Measurements from ENCODE around the gene EIF6.
A peak's percentile ranks its signal among the peaks of the same experiment; 100 is the strongest.
"Not testable (repeated sequence)": the region's sequence is repeated elsewhere in the genome, so short reads cannot be mapped to it uniquely, and the experiment has no call there.

EIF6 gene

GRCh38 chr20:35319871-35320197 lies 35.3 kb upstream of the EIF6 start:
- Histone ChIP-seq H3K27me3 (ENCODE audit: control insufficient read depth, insufficient read depth, low read length) (no peaks in the 10 kb centered on the region), H3K4me1 (ENCODE audit: control insufficient read depth, insufficient read depth, low read length) (peaks cover 34% of the 10 kb centered on the region), H3K36me3 (ENCODE audit: control insufficient read depth, insufficient read depth, low read length) (no peaks in the 10 kb centered on the region), H3K9ac (ENCODE audit: low read length) (no peak overlapping the region), H3K4me3 (ENCODE audit: low read length) (no peak overlapping the region), H3K27ac (ENCODE audit: low read depth, low read length) (peak overlapping the region; percentile 67)

GRCh38 chr20:35319192-35319870 lies 34.8 kb upstream of the EIF6 start:
- H3K27ac ChIP-seq (ENCODE audit: low read depth, low read length): no peak overlapping the region
- no peak overlapping the region for H3K9ac ChIP-seq (ENCODE audit: low read length)

GRCh38 chr20:35318502-35319157 lies 34.1 kb upstream of the EIF6 start:
- Histone ChIP-seq H3K27me3 (ENCODE audit: control insufficient read depth, insufficient read depth, low read length) (no peaks in the 10 kb centered on the region), H3K4me1 (ENCODE audit: control insufficient read depth, insufficient read depth, low read length) (peaks cover 34% of the 10 kb centered on the region), H3K36me3 (ENCODE audit: control insufficient read depth, insufficient read depth, low read length) (no peaks in the 10 kb centered on the region), H3K27ac (ENCODE audit: low read depth, low read length) (peak overlapping the region; percentile 77), H3K4me3 (ENCODE audit: low read length) (peak overlapping the region; percentile 16), H3K9ac (ENCODE audit: low read length) (no peak overlapping the region)

More at GRCh38 chr20:35319192-35319870, 34.8 kb upstream of the EIF6 start:
- Histone ChIP-seq H3K4me3 (ENCODE audit: low read length) (no peak overlapping the region), H3K27me3 (ENCODE audit: control insufficient read depth, insufficient read depth, low read length) (no peaks in the 10 kb centered on the region), H3K36me3 (ENCODE audit: control insufficient read depth, insufficient read depth, low read length) (no peaks in the 10 kb centered on the region), H3K4me1 (ENCODE audit: control insufficient read depth, insufficient read depth, low read length) (peaks cover 34% of the 10 kb centered on the region)

- Histone ChIP-seq H3K4me3 (ENCODE audit: low read length) (no peak overlapping the region), H3K36me3 (ENCODE audit: control insufficient read depth, insufficient read depth, low read length) (no peaks in the 10 kb centered on the region), H3K27me3 (ENCODE audit: control insufficient read depth, insufficient read depth, low read length) (no peaks in the 10 kb centered on the region), H3K4me1 (ENCODE audit: control insufficient read depth, insufficient read depth, low read length) (peaks cover 34% of the 10 kb centered on the region), H3K9ac (ENCODE audit: low read length) (no peak overlapping the region), H3K27ac (ENCODE audit: low read depth, low read length) (peak overlapping the region; percentile 77)
Measured at GRCh38 chr20:35317416-35318210, 33.0 kb upstream of the EIF6 start.

- no peaks in the 10 kb centered on the region for H3K36me3 ChIP-seq (ENCODE audit: control insufficient read depth, insufficient read depth, low read length)
- H3K27me3 ChIP-seq (ENCODE audit: control insufficient read depth, insufficient read depth, low read length): no peaks in the 10 kb centered on the region
- H3K9ac ChIP-seq (ENCODE audit: low read length): no peak overlapping the region
- H3K27ac ChIP-seq (ENCODE audit: low read depth, low read length): peak overlapping the region; percentile 4
- no peak overlapping the region for H3K4me3 ChIP-seq (ENCODE audit: low read length)
- H3K4me1 ChIP-seq (ENCODE audit: control insufficient read depth, insufficient read depth, low read length): peaks cover 34% of the 10 kb centered on the region
Measured at GRCh38 chr20:35316086-35316485, 31.5 kb upstream of the EIF6 start.

GRCh38 chr20:35315632-35316020 lies 31.1 kb upstream of the EIF6 start:
- peaks cover 34% of the 10 kb centered on the region for H3K4me1 ChIP-seq (ENCODE audit: control insufficient read depth, insufficient read depth, low read length)
- peak overlapping the region; percentile 18 for H3K27ac ChIP-seq (ENCODE audit: low read depth, low read length)
- H3K4me3 ChIP-seq (ENCODE audit: low read length); H3K9ac ChIP-seq (ENCODE audit: low read length); H3K36me3 ChIP-seq (ENCODE audit: control insufficient read depth, insufficient read depth, low read length); H3K27me3 ChIP-seq (ENCODE audit: control insufficient read depth, insufficient read depth, low read length): not testable (repeated sequence)

- no peak overlapping the region for H3K9ac ChIP-seq (ENCODE audit: low read length)
- peak overlapping the region; percentile 18 for H3K27ac ChIP-seq (ENCODE audit: low read depth, low read length)
- H3K4me3 ChIP-seq (ENCODE audit: low read length): no peak overlapping the region
- H3K27me3 ChIP-seq (ENCODE audit: control insufficient read depth, insufficient read depth, low read length): no peaks in the 10 kb centered on the region
- peaks cover 28% of the 10 kb centered on the region for H3K4me1 ChIP-seq (ENCODE audit: control insufficient read depth, insufficient read depth, low read length)
- no peaks in the 10 kb centered on the region for H3K36me3 ChIP-seq (ENCODE audit: control insufficient read depth, insufficient read depth, low read length)
Measured at GRCh38 chr20:35314816-35315631, 30.5 kb upstream of the EIF6 start.

GRCh38 chr20:35312318-35312717 lies 27.7 kb upstream of the EIF6 start:
- H3K27me3 ChIP-seq (ENCODE audit: control insufficient read depth, insufficient read depth, low read length): no peaks in the 10 kb centered on the region
- no peaks in the 10 kb centered on the region for H3K36me3 ChIP-seq (ENCODE audit: control insufficient read depth, insufficient read depth, low read length)
- no peak overlapping the region for H3K27ac ChIP-seq (ENCODE audit: low read depth, low read length)
- no peak overlapping the region for H3K4me3 ChIP-seq (ENCODE audit: low read length)
- H3K9ac ChIP-seq (ENCODE audit: low read length): no peak overlapping the region
- peaks cover 15% of the 10 kb centered on the region for H3K4me1 ChIP-seq (ENCODE audit: control insufficient read depth, insufficient read depth, low read length)

- no peak overlapping the region for H3K9ac ChIP-seq (ENCODE audit: low read length)
- H3K36me3 ChIP-seq (ENCODE audit: control insufficient read depth, insufficient read depth, low read length): no peaks in the 10 kb centered on the region
- H3K4me3 ChIP-seq (ENCODE audit: low read length): no peak overlapping the region
- no peak overlapping the region for H3K27ac ChIP-seq (ENCODE audit: low read depth, low read length)
- H3K4me1 ChIP-seq (ENCODE audit: control insufficient read depth, insufficient read depth, low read length): peaks cover 20% of the 10 kb centered on the region
- no peaks in the 10 kb centered on the region for H3K27me3 ChIP-seq (ENCODE audit: control insufficient read depth, insufficient read depth, low read length)
Measured at GRCh38 chr20:35311822-35312221, 27.2 kb upstream of the EIF6 start.

- peaks cover 24% of the 10 kb centered on the region for H3K4me1 ChIP-seq (ENCODE audit: control insufficient read depth, insufficient read depth, low read length)
- no peaks in the 10 kb centered on the region for H3K36me3 ChIP-seq (ENCODE audit: control insufficient read depth, insufficient read depth, low read length)
- no peak overlapping the region for H3K9ac ChIP-seq (ENCODE audit: low read length)
- no peak overlapping the region for H3K27ac ChIP-seq (ENCODE audit: low read depth, low read length)
- H3K27me3 ChIP-seq (ENCODE audit: control insufficient read depth, insufficient read depth, low read length): no peaks in the 10 kb centered on the region
- H3K4me3 ChIP-seq (ENCODE audit: low read length): no peak overlapping the region
Measured at GRCh38 chr20:35311409-35311808, 26.8 kb upstream of the EIF6 start.

GRCh38 chr20:35307666-35308653 lies 23.4 kb upstream of the EIF6 start:
- Histone ChIP-seq H3K4me1 (ENCODE audit: control insufficient read depth, insufficient read depth, low read length) (peaks cover 23% of the 10 kb centered on the region), H3K9ac (ENCODE audit: low read length) (no peak overlapping the region), H3K27ac (ENCODE audit: low read depth, low read length) (peak overlapping the region; percentile 84), H3K36me3 (ENCODE audit: control insufficient read depth, insufficient read depth, low read length) (no peaks in the 10 kb centered on the region), H3K4me3 (ENCODE audit: low read length) (no peak overlapping the region), H3K27me3 (ENCODE audit: control insufficient read depth, insufficient read depth, low read length) (no peaks in the 10 kb centered on the region)
